Measurements from ENCODE around the gene MAPRE3.
A peak's percentile ranks its signal among the peaks of the same experiment; 100 is the strongest.
"Not testable (repeated sequence)": the region's sequence is repeated elsewhere in the genome, so short reads cannot be mapped to it uniquely, and the experiment has no call there.

The MAPRE3 gene

DNA sequence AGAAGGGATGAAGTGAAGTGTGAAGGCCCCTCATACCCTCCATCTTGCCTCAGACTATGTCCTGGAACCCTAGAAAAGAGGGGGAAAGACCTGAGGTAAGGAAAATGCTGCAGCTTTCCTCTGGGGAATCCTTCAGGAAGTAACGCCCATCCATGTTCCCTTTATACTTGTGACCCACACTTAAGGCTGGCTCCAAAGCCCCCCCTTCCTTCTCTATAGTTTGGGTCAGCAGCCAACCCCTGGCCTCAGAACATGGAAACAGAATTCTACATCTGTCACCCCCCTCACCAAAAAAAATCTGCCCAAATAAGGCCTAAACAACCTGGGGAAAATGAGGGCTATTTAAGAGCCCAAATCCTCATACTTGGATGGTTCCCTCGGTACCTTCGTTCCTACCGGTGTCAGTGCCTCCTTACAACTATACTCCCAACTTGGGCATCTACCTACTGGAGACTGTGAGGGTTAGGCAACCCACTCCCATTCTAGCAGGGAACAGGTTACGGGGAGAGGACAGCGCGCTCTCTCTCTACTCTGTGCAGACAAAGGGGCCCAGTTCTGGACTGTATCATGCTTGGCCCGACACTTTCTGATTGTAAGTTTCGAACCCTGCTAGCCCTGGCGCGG, 100.3 kb downstream of the MAPRE3 start:
- DNase-seq (ENCODE audit: low spot score): no peak

DNA sequence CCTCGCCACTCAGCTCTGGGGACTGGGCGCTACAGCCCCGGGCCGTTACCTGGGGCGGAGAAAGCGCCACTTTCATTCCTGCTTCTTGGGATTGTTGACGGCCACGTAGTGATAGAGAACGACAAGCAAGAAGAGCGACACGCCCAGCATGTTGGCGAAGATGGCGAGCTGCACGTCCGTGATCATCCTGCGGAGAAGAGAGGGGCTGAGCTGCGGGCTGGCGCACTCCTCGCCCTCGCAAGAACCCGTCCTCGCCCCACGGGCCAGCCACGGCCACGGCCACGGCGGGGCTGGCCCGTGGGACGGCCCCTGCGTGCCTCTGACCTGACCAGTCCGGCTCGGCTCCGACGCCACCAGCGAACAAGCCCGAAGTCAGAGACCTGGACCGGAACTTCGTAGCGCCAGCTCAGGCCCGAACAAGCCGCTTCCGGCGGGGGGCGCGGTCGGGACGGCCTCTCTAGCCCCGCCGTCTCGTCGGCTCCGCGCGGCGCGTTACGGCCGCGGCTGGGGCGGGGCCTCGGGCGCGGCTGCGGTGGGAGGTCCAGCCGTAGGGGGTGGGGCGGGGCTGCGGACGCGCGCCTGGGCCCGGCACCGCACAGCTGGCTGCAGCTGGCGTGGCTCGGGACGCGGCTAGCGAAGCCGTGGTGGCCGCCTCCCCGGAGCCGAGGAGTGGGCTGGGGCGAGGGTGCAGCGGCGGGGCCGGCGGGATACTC, 101.0 kb downstream of the MAPRE3 start, which contains the start of gene OST4:
Gene OST4, minus strand, starts transcription at position 378 of the 713 bp plus-strand sequence.
- DNase-seq (ENCODE audit: low spot score): peak; percentile 88

DNA sequence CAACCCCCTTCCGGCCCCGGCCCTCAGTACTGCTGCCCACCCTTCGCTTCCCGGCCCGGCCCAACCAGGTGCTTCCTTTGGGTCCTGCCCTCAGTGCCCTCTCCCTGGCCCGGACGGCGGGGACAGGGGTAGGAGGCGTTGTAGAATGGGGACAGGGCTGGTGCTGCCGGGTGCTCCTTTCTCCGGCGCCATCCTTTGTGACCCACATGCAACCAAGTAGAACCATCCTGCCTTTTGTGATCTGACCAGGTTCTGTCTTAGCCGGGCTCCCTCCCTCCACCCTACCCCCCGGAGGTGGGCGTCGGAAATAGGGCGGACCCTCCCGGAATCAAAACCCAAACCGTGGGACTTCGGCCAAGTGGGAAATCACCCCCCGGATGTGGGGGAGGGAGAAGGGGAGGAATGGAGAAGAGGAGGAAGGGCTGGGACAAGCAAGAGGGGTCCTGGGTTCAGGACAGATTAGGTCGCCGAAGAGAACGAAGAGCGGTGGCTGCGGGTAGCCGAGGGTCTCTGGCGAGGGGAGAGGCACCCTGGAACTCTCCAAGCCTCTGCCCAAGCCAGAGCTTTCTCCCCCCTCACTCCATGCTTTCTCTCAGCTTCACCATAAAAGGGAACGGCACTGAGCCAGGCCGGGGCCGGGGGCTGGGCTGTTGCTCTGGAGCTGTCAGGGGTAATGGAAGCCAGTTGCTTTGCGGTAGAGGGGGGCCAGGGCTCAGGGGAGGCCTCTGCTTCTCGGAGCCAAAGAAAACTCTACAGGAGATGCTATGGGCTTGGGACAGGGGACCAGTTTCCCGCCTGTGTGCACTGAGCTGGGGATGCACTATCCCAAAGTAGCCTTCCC, 101.8 kb downstream of the MAPRE3 start:
- DNase-seq (ENCODE audit: low spot score): peak; percentile 18

DNA sequence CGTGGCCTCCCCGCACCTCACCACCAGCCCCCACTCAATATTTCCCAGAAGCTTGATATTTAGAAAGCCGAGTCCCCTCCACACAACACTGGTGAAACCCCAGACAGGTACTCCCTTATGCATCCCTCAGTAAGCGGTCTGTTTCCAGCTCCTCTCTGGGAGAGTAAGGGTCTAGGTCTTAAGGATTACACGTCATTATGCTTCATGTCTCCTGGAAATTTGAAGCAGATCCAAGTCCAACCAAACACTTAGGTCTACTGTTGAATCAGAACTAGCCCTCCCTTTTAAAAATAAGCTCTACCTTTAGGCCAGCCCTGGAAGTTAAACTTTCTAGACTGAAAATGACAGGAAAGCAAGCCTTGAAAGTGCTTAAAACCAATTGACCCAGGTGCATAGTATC, 102.5 kb downstream of the MAPRE3 start:
- no peak for DNase-seq (ENCODE audit: low spot score)

DNA sequence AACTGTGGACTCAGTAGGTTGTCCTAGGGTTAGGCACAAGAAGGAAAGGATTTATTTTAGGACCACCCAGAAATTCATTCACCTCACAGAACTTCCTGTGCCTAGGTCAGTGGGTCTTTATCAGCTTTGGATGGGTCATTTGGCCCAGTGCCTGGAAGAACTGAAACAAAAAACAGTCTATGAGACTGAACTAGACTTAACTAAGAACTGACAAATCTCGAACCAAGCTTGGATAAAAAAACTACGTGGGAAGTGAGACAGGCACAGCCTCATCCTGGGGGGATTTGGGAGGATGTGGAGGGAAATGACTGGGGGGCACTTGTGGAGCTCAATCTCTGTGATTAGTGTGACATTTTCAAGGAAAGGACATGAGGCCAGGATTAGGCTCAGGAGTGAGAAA, 103.3 kb downstream of the MAPRE3 start:
- DNase-seq (ENCODE audit: low spot score): no peak

DNA sequence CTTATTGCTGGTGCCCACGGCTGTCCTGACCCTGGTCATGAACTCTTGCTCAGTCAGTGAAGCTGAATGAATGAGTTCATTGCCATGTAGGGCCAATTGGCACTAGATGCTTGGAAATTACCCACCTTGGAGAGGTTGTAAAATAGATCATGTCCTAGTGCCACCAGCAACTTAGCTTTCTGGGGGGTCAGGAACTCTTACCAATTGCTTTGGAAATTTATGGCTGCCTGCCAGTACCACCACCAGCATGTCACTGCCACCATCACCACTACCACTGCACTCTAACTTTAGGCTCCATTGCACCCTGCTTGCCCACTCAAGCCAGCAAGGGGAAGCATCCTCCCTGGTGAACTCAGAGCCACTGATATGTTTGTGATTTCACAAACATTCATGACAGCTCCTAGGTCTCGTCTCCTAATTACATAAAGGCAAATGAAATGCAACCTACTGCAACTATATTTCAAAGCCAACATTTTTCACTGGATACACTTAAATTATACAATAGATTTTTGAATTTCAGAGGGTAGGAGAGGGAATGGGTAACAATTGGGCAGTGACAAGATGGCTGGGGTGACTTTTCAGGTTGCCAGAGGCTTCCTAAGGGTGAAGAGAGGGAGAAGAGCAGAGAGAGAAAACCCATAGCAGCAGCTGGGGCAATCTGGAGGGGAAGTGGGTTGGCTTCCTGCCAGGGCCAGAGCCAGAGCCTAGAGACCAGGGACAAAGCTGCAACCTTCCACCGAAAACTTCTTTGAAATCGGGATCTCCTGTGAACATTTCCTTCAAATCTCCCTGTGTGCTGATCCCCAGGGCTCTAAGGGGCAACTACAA, 104.5 kb downstream of the MAPRE3 start:
- DNase-seq (ENCODE audit: low spot score): peak; percentile 68

DNA sequence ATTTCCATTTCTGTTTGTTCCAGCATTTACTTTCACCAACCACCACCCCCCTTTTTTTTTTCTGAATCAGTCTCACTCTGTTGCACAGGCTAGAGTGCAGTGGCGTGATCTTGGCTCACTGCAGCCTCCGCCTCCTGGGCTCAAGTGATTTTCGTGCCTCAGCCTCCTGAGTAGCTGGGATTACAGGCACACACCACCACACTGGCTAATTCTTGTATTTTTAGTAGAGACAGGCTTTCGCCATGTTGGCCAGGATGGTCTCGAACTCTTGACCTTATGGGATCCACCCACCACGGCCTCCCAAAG, 105.1 kb downstream of the MAPRE3 start:
- not testable (repeated sequence) for DNase-seq (ENCODE audit: low spot score)

DNA sequence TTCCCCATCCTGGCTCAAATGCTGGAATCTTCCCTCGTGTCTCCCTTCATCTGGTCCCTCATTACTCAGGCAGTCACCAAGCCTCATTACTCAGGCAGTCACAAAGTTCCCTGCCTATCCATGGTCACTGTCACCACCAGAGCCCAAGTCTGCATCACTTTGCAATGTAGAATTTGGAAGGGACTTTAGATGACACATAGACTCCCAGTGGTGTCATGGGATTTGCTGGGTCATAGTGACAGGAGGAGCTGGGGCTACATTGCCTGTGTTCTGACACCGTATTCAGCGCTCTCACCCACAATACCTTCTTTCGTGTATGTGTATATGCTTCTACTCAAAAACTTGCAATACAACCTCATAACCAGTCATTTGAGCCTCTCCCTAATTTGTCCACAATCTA, 105.9 kb downstream of the MAPRE3 start:
- DNase-seq (ENCODE audit: low spot score): no peak

Data from CD4-positive, alpha-beta T cell treated with Interleukin-6 at 100 ng/mL for 8 hours (primary cell).